Measurements from ENCODE around the gene FBLN1. TPM values are rescaled to one million over a fixed set of nuclear protein-coding genes. Genes with fewer than 3 reads are reported as not detected.

The FBLN1 gene
- total RNA-seq, 2 experiments from 2014 or later, result not detected

DNA sequence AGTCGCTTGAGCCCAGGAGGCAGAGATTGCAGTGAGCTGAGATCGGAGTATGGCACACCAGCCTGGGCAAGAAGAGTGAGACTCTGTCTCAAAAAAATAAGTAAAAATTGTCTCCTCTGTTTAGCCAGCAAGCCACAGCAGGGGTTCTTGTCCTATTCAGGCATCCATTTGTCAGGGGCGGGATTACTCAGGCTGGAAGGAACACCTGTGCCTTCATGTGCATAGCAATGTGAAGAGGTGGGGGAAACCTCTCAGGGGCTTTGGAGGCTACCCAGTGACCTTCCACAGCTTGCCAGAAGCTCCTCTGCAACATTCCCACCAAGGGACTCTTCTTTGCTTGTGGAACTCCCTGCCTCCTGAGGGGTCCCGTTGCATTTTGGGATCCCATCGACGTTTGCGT lies 63.3 kb downstream of the FBLN1 start:
- H3K4me3 Mint-ChIP-seq, result no peak overlapping the region
- H3K4me1 Mint-ChIP-seq, result no peaks in the 10 kb centered on the region
- peaks cover 8% of the 10 kb centered on the region for H3K9me3 Mint-ChIP-seq
- ChIA-PET POLR2A (no interaction called here), CTCF (no interaction called here)
- DNase-seq, result no peak
- no peaks in the 10 kb centered on the region for H3K36me3 Mint-ChIP-seq (ENCODE audit: low read depth)
- peaks cover 14% of the 10 kb centered on the region for H3K27me3 Mint-ChIP-seq
- no peak overlapping the region for H3K27ac Mint-ChIP-seq

DNA sequence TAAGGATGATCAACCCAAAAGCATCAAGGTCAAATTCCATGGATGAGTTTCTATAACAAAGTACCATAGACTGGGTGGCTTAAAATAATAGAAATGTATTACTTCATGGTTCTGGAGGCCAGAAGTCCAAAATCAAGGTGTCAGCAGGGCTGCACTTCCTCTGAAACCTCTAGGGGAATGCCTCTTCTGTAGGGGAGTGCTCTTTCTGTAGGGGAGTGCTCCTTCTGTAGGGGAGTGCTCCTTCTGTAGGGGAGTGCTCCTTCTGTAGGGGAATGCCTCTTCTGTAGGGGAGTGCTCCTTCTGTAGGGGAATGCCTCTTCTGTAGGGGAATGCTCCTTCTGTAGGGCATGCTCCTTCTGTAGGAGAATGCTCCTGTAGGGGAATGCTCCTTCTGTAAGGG lies 65.5 kb downstream of the FBLN1 start:
- Mint-ChIP-seq H3K9me3 (peaks cover 10% of the 10 kb centered on the region), H3K27ac (no peak overlapping the region), H3K4me3 (no peak overlapping the region), H3K36me3 (ENCODE audit: low read depth) (no peaks in the 10 kb centered on the region), H3K27me3 (peaks cover 14% of the 10 kb centered on the region), H3K4me1 (no peaks in the 10 kb centered on the region)
- no peak for DNase-seq
- CTCF ChIA-PET, result no interaction called here
- POLR2A ChIA-PET, result no interaction called here

DNA sequence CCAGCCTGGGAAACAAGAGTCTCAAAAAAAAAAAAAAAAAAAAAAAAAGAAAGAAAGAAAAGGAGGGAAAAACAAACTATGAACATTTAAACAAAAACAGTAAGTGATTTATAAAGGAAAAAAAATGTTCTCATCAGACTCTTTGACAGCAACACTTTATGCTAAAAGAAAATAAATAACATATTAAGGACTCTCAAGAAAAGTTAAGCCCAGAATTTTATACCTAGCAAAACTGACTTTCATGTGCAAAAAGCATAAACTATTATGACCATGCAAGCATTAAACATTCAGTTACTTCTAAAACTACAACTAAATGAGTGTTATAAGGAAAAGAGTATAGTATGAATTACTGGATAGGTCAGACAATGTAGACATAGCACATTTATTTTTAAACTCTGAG lies 68.4 kb downstream of the FBLN1 start:
- H3K9me3 Mint-ChIP-seq, result peaks cover 10% of the 10 kb centered on the region
- no peak overlapping the region for H3K4me3 Mint-ChIP-seq
- peaks cover 14% of the 10 kb centered on the region for H3K27me3 Mint-ChIP-seq
- H3K27ac Mint-ChIP-seq, result no peak overlapping the region
- no peaks in the 10 kb centered on the region for H3K4me1 Mint-ChIP-seq
- H3K36me3 Mint-ChIP-seq (ENCODE audit: low read depth), result no peaks in the 10 kb centered on the region
- no peak for DNase-seq
- CTCF ChIA-PET, result no interaction called here
- POLR2A ChIA-PET, result no interaction called here

DNA sequence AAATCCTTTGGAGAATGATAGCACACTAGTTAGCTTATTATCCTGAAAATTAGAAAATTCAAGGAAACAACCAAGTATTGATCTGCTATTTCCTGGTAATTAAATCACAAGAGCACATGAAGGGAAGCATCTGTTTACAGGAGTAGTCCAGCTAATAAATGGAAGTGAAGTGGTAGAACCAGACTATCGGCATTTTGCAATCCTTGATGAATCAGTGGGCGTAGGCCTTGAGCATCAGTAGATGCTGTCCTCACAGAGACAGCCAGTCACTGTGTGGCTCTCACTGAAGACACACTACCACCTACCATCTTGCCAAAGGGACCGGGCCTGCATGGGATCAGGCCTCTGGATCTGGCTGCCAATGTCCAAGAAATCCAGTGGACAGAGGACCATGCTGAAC lies 69.8 kb downstream of the FBLN1 start:
- Mint-ChIP-seq H3K4me3 (no peak overlapping the region), H3K27ac (no peak overlapping the region), H3K36me3 (ENCODE audit: low read depth) (no peaks in the 10 kb centered on the region), H3K9me3 (peaks cover 10% of the 10 kb centered on the region), H3K27me3 (peaks cover 8% of the 10 kb centered on the region), H3K4me1 (no peaks in the 10 kb centered on the region)
- CTCF ChIA-PET, result no interaction called here
- POLR2A ChIA-PET, result no interaction called here
- no peak for DNase-seq

DNA sequence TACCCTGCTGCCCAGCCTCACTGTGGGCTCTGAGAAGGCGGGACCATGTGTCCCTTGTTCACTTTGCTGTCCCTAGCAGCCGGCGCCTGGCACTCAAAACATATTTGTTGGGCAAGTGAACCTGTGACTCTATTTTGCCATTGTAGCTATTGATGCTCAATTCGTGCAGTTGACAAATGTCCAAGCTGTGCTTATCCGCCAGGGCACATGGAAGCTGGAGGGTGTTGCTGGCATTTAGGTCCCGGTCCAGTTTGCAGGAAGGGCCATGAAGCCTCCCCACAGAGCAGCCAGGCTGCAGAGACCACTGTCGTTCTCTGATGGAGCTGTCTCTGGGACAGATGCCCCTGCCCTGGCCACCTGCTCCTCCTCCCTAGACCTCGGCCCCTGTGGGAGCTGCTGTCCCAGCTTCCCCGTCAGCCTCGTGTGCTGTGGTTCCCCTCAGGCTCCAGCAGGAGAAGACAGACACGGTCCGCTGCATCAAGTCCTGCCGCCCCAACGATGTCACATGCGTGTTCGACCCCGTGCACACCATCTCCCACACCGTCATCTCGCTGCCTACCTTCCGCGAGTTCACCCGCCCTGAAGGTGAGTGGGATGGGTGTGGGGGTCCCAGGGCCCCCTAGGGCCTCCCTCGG lies 71.5 kb downstream of the FBLN1 start:
- ChIA-PET POLR2A (no interaction called here), CTCF (interaction anchor here (1.1 kb wide), 1 partner anchor 410 kb away, joined by 3 read pairs; no protein-coding TSS in a partner anchor)
- peaks cover 2% of the 10 kb centered on the region for H3K27me3 Mint-ChIP-seq
- DNase-seq, result no peak
- no peaks in the 10 kb centered on the region for H3K36me3 Mint-ChIP-seq (ENCODE audit: low read depth)
- H3K9me3 Mint-ChIP-seq, result peaks cover 10% of the 10 kb centered on the region
- H3K4me3 Mint-ChIP-seq, result no peak overlapping the region
- H3K4me1 Mint-ChIP-seq, result no peaks in the 10 kb centered on the region
- no peak overlapping the region for H3K27ac Mint-ChIP-seq

DNA sequence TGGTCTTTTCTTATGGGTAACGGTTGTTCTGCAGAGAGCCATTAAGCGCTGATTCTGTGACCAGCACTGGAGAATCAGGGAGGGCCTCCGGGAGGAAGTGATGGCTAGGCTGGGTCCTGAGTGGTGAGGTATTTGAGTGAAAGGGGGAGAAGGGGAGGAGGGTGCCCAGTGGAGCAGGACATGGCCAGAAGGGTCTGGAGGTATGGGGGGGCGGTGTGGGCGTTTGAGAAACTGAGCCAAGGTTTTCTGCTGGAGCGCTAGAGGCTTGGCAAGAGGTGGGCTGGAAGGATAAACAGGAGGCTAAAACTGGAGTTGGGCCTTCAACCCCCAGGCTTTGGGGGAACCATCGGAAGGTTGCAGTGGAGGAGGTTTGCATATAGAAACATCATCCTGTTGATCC lies 72.5 kb downstream of the FBLN1 start:
- Mint-ChIP-seq H3K27ac (no peak overlapping the region), H3K4me3 (no peak overlapping the region), H3K9me3 (peaks cover 10% of the 10 kb centered on the region), H3K4me1 (no peaks in the 10 kb centered on the region), H3K36me3 (ENCODE audit: low read depth) (no peaks in the 10 kb centered on the region), H3K27me3 (peaks cover 2% of the 10 kb centered on the region)
- ChIA-PET POLR2A (interaction anchor here (0.6 kb wide), 1 partner anchor 8 kb away, joined by 4 read pairs; no protein-coding TSS in a partner anchor), CTCF (no interaction called here)
- no peak for DNase-seq

DNA sequence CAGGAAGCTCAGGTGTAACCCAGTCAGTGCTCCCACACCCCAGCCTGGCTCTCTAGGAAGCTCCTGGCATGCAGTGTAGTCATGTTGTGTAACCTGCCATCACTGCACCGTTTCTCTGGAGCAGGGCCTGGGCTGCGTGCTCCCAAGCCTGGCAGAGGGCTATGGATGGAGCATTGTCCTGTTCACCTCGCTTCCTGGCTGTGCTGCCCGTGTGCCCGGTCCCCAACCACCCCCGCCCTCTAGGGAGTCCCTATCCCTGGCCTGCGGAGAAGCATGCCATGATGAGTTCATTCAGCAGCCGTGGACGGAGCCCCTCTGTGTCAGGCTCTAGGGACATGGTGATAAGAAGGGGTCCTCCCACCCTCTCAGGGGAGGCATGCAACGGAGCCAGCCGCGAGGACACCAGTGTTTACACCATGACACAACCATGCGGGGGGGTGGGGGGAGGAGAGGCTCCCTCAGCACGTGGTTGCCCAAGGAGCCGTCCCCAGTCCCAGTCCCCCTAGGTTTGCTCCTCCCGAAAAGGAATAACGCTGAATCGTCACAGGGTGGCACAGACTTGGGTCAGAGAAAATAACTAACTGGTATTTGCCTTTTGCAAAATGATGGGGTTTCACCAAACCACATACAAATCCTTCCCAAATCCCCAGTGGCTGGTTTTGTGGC lies 73.1 kb downstream of the FBLN1 start:
- H3K4me3 Mint-ChIP-seq, result no peak overlapping the region
- no peak for DNase-seq
- H3K27me3 Mint-ChIP-seq, result no peaks in the 10 kb centered on the region
- no peaks in the 10 kb centered on the region for H3K36me3 Mint-ChIP-seq (ENCODE audit: low read depth)
- peaks cover 7% of the 10 kb centered on the region for H3K9me3 Mint-ChIP-seq
- no peaks in the 10 kb centered on the region for H3K4me1 Mint-ChIP-seq
- H3K27ac Mint-ChIP-seq, result no peak overlapping the region
- ChIA-PET CTCF (no interaction called here), POLR2A (interaction anchor here (0.6 kb wide), 2 partner anchors 8 to 542 kb away, joined by 3 to 4 read pairs; no protein-coding TSS in a partner anchor)

DNA sequence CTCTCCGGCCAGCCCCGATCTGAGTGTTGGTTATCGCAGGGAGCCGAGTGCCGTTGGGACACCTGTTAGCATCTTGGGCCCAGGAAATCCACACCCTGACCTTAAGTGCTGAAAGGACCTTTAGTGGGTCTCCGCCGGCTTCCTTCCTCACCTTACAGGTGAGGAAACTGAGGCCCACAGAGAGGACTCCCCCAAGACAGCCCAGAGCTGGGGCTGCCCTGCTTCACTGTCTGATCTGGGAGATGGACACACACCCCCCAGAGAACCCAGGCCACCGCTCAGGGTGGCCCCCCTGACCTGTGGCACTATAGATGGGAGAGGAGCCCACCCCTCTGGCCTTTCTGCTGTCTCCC lies 73.6 kb downstream of the FBLN1 start:
- CTCF ChIA-PET, result no interaction called here
- POLR2A ChIA-PET, result interaction anchor here (0.6 kb wide), 1 partner anchor 541 kb away, joined by 3 read pairs; no protein-coding TSS in a partner anchor
- Mint-ChIP-seq H3K9me3 (peaks cover 5% of the 10 kb centered on the region), H3K4me3 (no peak overlapping the region), H3K27me3 (no peaks in the 10 kb centered on the region), H3K36me3 (ENCODE audit: low read depth) (no peaks in the 10 kb centered on the region), H3K4me1 (no peaks in the 10 kb centered on the region), H3K27ac (no peak overlapping the region)
- DNase-seq, result no peak

DNA sequence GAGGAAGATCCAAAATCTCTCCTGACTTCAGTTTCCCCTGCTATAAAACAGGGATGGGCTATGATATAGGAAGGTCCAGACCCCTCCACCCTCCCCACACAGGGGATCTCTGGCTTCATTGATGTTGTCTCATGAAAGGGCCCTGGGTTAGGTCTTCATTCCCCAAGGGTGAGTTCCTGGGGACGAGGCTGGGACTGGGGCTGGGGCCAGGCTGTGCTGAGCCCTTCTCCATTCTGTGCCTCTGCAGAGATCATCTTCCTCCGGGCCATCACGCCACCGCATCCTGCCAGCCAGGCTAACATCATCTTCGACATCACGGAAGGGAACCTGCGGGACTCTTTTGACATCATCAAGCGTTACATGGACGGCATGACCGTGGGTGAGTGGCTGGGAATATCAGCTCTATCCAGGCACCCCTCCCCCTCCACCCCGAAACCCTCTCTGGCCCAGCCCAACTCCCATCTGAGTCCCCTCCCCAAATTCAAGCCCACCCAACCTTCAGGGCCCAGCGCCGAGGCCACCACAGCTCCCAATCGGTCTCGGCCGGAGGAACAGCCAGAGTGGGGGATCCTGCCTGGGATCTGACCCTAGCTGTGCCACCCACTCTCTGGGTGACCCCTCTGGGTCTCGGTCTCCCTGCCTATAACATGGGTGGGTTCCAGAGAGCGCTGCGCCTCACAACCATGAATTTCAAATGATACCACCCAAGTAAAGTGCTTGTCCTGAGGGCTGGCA lies 74.2 kb downstream of the FBLN1 start:
- no peak overlapping the region for H3K27ac Mint-ChIP-seq
- CTCF ChIA-PET, result interaction anchor here (0.6 to 1.6 kb wide), 5 partner anchors 10 to 344 kb away, joined by 3 to 5 read pairs (median 3); no protein-coding TSS in a partner anchor
- H3K36me3 Mint-ChIP-seq (ENCODE audit: low read depth), result no peaks in the 10 kb centered on the region

DNA sequence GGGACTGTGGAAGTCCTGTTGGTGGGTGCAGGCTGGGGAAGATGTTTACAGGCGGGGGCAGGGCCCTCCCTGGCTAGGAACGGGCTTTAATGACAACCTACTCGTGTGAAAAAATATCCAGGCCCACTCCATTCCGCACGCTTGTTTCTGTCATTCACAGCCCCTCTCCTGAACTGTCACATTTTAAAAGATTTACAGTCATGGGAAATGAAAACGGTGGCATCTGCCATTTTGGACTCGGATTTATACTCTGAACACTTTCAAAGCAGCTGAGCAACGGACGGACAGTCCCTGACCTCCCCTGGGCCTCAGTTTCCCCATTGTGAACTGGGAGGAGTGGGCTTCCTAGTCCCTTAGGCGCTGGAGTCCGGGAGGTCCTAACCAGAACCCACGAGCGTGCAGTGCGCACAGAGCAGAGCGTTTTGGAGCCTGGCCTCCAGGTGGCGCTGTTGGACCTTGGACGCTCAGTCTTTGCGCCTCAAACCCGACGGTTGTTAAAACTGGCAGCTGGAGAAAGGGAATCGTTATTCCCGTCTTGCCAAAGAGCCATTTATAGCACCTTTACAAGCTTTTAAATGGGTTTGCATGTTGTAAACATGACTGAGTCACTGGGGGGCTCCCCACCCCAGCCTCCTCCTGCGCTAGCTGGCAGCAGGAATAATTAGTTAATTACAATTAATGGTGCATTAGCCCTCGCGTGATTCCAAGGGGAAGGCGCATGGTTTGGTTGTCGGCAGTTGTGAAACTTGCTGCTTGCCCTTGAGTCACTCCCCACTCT lies 75.3 kb downstream of the FBLN1 start:
- DNase-seq, result peak; percentile 80
- CTCF ChIA-PET, result interaction anchor here (0.5 to 1.6 kb wide), 6 partner anchors 11 to 396 kb away, joined by 3 to 5 read pairs (median 3); no protein-coding TSS in a partner anchor
- H3K27me3 Mint-ChIP-seq, result no peaks in the 10 kb centered on the region
- no peak overlapping the region for H3K27ac Mint-ChIP-seq
- peaks cover 4% of the 10 kb centered on the region for H3K4me1 Mint-ChIP-seq
- POLR2A ChIA-PET, result no interaction called here
- no peak overlapping the region for H3K4me3 Mint-ChIP-seq
- no peaks in the 10 kb centered on the region for H3K9me3 Mint-ChIP-seq
- H3K36me3 Mint-ChIP-seq (ENCODE audit: low read depth), result no peaks in the 10 kb centered on the region

More for the DNA sequence above, 74.2 kb downstream of the FBLN1 start:
- no peak for DNase-seq
- POLR2A ChIA-PET, result interaction anchor here (0.6 kb wide), 1 partner anchor 541 kb away, joined by 3 read pairs; no protein-coding TSS in a partner anchor
- H3K27me3 Mint-ChIP-seq, result no peaks in the 10 kb centered on the region
- H3K4me3 Mint-ChIP-seq, result no peak overlapping the region
- no peaks in the 10 kb centered on the region for H3K4me1 Mint-ChIP-seq
- no peaks in the 10 kb centered on the region for H3K9me3 Mint-ChIP-seq

DNA sequence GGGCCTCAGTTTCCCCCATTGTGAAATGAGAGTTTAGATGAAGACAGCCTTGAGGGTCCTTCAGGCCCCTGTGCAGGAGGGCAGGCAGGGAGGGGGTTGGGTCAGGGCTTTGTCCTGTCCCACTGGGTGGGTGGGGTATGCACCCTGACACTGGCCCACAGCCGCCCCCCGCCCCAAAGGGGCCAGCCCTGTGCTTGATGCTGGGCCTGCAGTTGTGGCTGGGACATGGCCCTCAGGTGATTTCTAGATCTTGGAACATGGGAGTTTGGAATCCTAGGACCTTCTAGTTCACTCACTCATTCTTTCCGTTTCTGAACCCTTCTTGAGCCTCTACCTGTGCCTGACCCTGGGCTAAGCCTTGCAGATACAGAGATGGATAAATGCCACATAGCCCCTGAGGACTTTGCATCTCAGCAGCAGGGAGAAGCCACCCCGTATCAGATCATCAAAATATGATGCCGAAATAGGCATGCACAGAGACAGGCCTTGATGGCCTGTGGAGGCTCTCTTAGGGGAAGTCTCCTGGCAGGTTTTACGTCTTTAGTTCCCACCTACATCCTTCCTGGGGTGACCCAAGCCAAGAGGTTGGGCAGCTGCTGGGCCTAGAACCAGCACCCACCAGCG lies 76.0 kb downstream of the FBLN1 start:
- CTCF ChIA-PET, result interaction anchor here (0.9 to 1.6 kb wide), 3 partner anchors 11 to 395 kb away, joined by 3 to 5 read pairs (median 3); no protein-coding TSS in a partner anchor
- H3K27me3 Mint-ChIP-seq, result no peaks in the 10 kb centered on the region
- peaks cover 10% of the 10 kb centered on the region for H3K4me1 Mint-ChIP-seq
- no peak overlapping the region for H3K27ac Mint-ChIP-seq
- POLR2A ChIA-PET, result no interaction called here
- peaks cover 3% of the 10 kb centered on the region for H3K9me3 Mint-ChIP-seq
- no peak overlapping the region for H3K4me3 Mint-ChIP-seq
- no peaks in the 10 kb centered on the region for H3K36me3 Mint-ChIP-seq (ENCODE audit: low read depth)
- DNase-seq, result no peak

DNA sequence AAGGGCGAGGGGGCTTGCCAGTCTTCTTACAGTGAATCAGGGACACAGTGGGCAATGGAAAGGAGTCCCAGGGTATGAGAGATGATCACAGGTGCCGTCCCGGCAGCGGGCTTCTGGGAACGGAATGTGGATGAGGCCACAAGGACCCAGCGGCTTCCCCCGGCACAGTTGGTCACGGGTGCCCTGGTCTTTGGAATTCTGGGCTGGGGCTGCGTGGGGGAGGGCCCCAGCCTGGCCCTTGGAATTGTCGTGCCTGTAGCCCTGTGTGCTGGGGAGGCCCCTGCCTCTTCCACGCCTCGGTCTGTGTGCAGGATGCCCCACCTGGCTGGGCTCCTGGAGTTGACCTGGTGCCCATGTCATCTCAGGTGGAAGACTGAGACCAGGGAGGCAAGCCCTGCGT lies 76.6 kb downstream of the FBLN1 start:
- H3K4me1 Mint-ChIP-seq, result peaks cover 12% of the 10 kb centered on the region
- ChIA-PET CTCF (no interaction called here), POLR2A (no interaction called here)
- H3K27me3 Mint-ChIP-seq, result no peaks in the 10 kb centered on the region
- no peak overlapping the region for H3K4me3 Mint-ChIP-seq
- H3K36me3 Mint-ChIP-seq (ENCODE audit: low read depth), result no peaks in the 10 kb centered on the region
- peak overlapping the region; percentile 41 for H3K27ac Mint-ChIP-seq
- no peak for DNase-seq
- H3K9me3 Mint-ChIP-seq, result peaks cover 3% of the 10 kb centered on the region
